H1 (cell line): ENCODE data around the gene PLCXD1. TPM values are rescaled to one million over a fixed set of nuclear protein-coding genes. Genes with fewer than 3 reads are reported as not detected.
A peak's percentile ranks its signal among the peaks of the same experiment; 100 is the strongest.

ENCODE experiments used
- CTCF ChIA-PET: fragments of 300-600 bp; sonication (Branson Sonifier 250); formaldehyde crosslinking; loops from one replicate; lab custom pipeline; 2021; ENCODE audit not compliant: partially characterized antibody; lab: Charles Lee
- POLR2A ChIA-PET: fragments of 300-600 bp; sonication (Branson Sonifier 250); formaldehyde crosslinking; loops from one replicate; lab custom pipeline; 2021; ENCODE audit warnings: inconsistent platforms; ENCODE audit not compliant: partially characterized antibody; lab: Charles Lee
- DNase-seq, 2 experiments: peaks; one replicate each; pipeline versions ENCODE4 v3.0.0 to v3.0.0-alpha.2; 2010 to 2022; ENCODE audit warnings: low spot score in 2 of 2, low read depth in 1 of 2, mixed read lengths in 1 of 2
- FAIRE-seq: peaks from 2 replicates; lab custom pipeline; 2011; peaks lifted over from hg19 to GRCh38; lab: Jason Lieb, UNC
- H2AFZ ChIP-seq: 2 replicates; pipeline ENCODE4 v1.8.1; 2012; ENCODE audit warnings: low read length, inconsistent platforms
- H2AK5ac ChIP-seq: 2 replicates; pipeline ENCODE4 v1.6.1; 2013; ENCODE audit warnings: low read depth, low read length
- H2BK120ac ChIP-seq: replicated peaks from 2 replicates; pipeline ENCODE3; 2013; ENCODE audit warnings: low read depth, low read length, inconsistent platforms
- H2BK12ac ChIP-seq: 2 replicates; pipeline ENCODE4 v1.6.1; 2013; ENCODE audit warnings: low read depth, low read length
- H2BK15ac ChIP-seq: 2 replicates; pipeline ENCODE4 v1.6.1; 2013; ENCODE audit warnings: low read length
- H2BK20ac ChIP-seq: 2 replicates; pipeline ENCODE4 v1.6.1; 2013; ENCODE audit warnings: low read length
- H2BK5ac ChIP-seq: 2 replicates; pipeline ENCODE4 v1.6.1; 2013; ENCODE audit warnings: low read depth, low read length
- H3K14ac ChIP-seq: 2 replicates; pipeline ENCODE4 v1.6.1; 2013; ENCODE audit warnings: inconsistent platforms; ENCODE audit not compliant: insufficient read length
- H3K18ac ChIP-seq: 2 replicates; pipeline ENCODE4 v1.6.1; 2013; ENCODE audit warnings: low read length; ENCODE audit errors: extremely low read depth
- H3K23ac ChIP-seq: 2 replicates; pipeline ENCODE4 v1.6.1; 2013; ENCODE audit warnings: inconsistent platforms; ENCODE audit not compliant: insufficient read length
- H3K23me2 ChIP-seq: 2 replicates; pipeline ENCODE4 v1.6.1; 2013; ENCODE audit warnings: low read depth, low read length
- H3K27ac ChIP-seq: 2 replicates; pipeline ENCODE4 v1.6.1; 2011; ENCODE audit warnings: low read depth, low read length, inconsistent platforms
- H3K27me3 ChIP-seq, 4 experiments: replicated peaks in 1 of 4; 1 replicate in 1 of 4; 2 replicates in 3 of 4; pipeline versions ENCODE4 v1.6.1 to v1.8.1; 2011 to 2013; ENCODE audit warnings: low read length in 3 of 4, mild to moderate bottlenecking in 3 of 4, inconsistent platforms in 2 of 4, mixed read lengths in 2 of 4, moderate library complexity in 1 of 4; ENCODE audit not compliant: control insufficient read depth in 3 of 4, insufficient read depth in 3 of 4; ENCODE audit errors: extremely low read depth in 1 of 4
- H3K36me3 ChIP-seq, 4 experiments: 2 replicates each; pipeline versions ENCODE4 v1.6.1 to v1.8.1; 2011 to 2013; ENCODE audit warnings: mild to moderate bottlenecking in 4 of 4, low read length in 3 of 4, moderate library complexity in 2 of 4, control low read depth in 1 of 4, inconsistent platforms in 1 of 4; ENCODE audit not compliant: insufficient read depth in 4 of 4, control insufficient read depth in 2 of 4
- H3K4ac ChIP-seq: replicated peaks from 2 replicates; pipeline ENCODE3; 2013; ENCODE audit warnings: low read length, low read depth, mixed read lengths, inconsistent platforms; ENCODE audit not compliant: insufficient read length
- H3K4me1 ChIP-seq, 4 experiments: replicated peaks in 1 of 4; 1 replicate in 1 of 4; 2 replicates in 3 of 4; pipeline versions ENCODE4 v1.6.1 to v1.8.1; 2011 to 2013; ENCODE audit warnings: low read length in 3 of 4, inconsistent platforms in 2 of 4, mixed read lengths in 1 of 4; ENCODE audit not compliant: insufficient read depth in 4 of 4, control insufficient read depth in 3 of 4
- H3K4me2 ChIP-seq, 2 experiments: 2 replicates each; pipeline versions ENCODE4 v1.6.1 to v1.8.1; 2011 to 2013; ENCODE audit warnings: low read depth in 2 of 2, low read length in 2 of 2, control low read depth in 1 of 2, inconsistent platforms in 1 of 2, mild to moderate bottlenecking in 1 of 2; ENCODE audit not compliant: insufficient read depth in 1 of 2
- H3K4me3 ChIP-seq, 4 experiments: fragments of 200-600, 300-600 bp in 1 of 4; sonication (generic), shearing (Covaris generic), sonication (Bioruptor Twin) in 1 of 4; 2 replicates each; pipeline versions ENCODE4 v1.5.1 to v1.8.1; 2011 to 2016; ENCODE audit warnings: low read length in 4 of 4, low read depth in 3 of 4, control low read depth in 2 of 4, inconsistent platforms in 2 of 4, mild to moderate bottlenecking in 2 of 4, mixed read lengths in 1 of 4, moderate library complexity in 1 of 4; ENCODE audit not compliant: insufficient read depth in 2 of 4; ENCODE audit errors: extremely low read depth in 1 of 4
- H3K56ac ChIP-seq: replicated peaks from 2 replicates; pipeline ENCODE3; 2013; ENCODE audit warnings: low read depth, mild to moderate bottlenecking, mixed read lengths, low read length, inconsistent platforms; ENCODE audit not compliant: insufficient read length
- H3K79me1 ChIP-seq: 2 replicates; pipeline ENCODE4 v1.6.1; 2013; ENCODE audit warnings: low read depth, low read length, control low read depth
- H3K79me2 ChIP-seq, 2 experiments: 2 replicates each; pipeline versions ENCODE4 v1.6.1 to v1.8.1; 2012 to 2013; ENCODE audit warnings: low read length in 2 of 2, mild to moderate bottlenecking in 2 of 2, inconsistent platforms in 1 of 2; ENCODE audit not compliant: insufficient read depth in 2 of 2, control insufficient read depth in 1 of 2
- H3K9ac ChIP-seq, 4 experiments: replicated peaks in 1 of 4; 1 replicate in 1 of 4; 2 replicates in 3 of 4; pipeline versions ENCODE4 v1.6.1 to v1.8.1; 2011 to 2013; ENCODE audit warnings: low read depth in 3 of 4, low read length in 3 of 4, control low read depth in 2 of 4, mild to moderate bottlenecking in 2 of 4, moderate library complexity in 2 of 4, inconsistent platforms in 1 of 4; ENCODE audit errors: extremely low read depth in 1 of 4
- H3K9me3 ChIP-seq, 2 experiments: 2 replicates each; pipeline versions ENCODE4 v1.6.1 to v1.8.1; 2012 to 2013; ENCODE audit warnings: mild to moderate bottlenecking in 2 of 2, moderate library complexity in 2 of 2, control low read depth in 1 of 2, inconsistent platforms in 1 of 2, low read depth in 1 of 2, low read length in 1 of 2, mixed read lengths in 1 of 2; ENCODE audit not compliant: insufficient read depth in 2 of 2
- H4K20me1 ChIP-seq, 2 experiments: replicated peaks in 1 of 2; 2 replicates each; pipeline versions ENCODE3 to v1.8.1; 2011 to 2013; ENCODE audit warnings: inconsistent platforms in 2 of 2, low read length in 2 of 2, mild to moderate bottlenecking in 1 of 2; ENCODE audit not compliant: insufficient read depth in 2 of 2, control insufficient read depth in 1 of 2
- H4K5ac ChIP-seq: 2 replicates; pipeline ENCODE4 v1.6.1; 2013; ENCODE audit warnings: low read length, low read depth, mixed read lengths, inconsistent platforms; ENCODE audit not compliant: insufficient read length
- H4K8ac ChIP-seq: 2 replicates; pipeline ENCODE4 v1.8.0; 2013; ENCODE audit warnings: mild to moderate bottlenecking, moderate library complexity, low read length, inconsistent platforms; ENCODE audit not compliant: insufficient read depth; ENCODE audit errors: extremely low read depth
- H4K91ac ChIP-seq: replicated peaks from 2 replicates; pipeline ENCODE3; 2013; ENCODE audit warnings: low read length, mixed read lengths, inconsistent platforms; ENCODE audit not compliant: insufficient read length
- ASH2L ChIP-seq: fragments of 200-600, 300-600 bp; sonication (generic); IDR thresholded peaks from one replicate; pipeline ENCODE4 v1.7.1; 2017; ENCODE audit warnings: low read length
- BACH1 ChIP-seq: IDR thresholded peaks from 2 replicates; pipeline ENCODE4 v1.6.1; 2012; ENCODE audit warnings: low read length, improper control_type of control experiment
- CREB1 ChIP-seq: IDR thresholded peaks from 2 replicates; pipeline ENCODE4 v1.6.1; 2012; ENCODE audit warnings: inconsistent platforms
- HDAC6 ChIP-seq: IDR thresholded peaks from one replicate; pipeline ENCODE4 v1.7.1; 2012; ENCODE audit warnings: low read depth, mild to moderate bottlenecking, inconsistent platforms, low read length, moderate library complexity
- JUND ChIP-seq: IDR thresholded peaks from 2 replicates; pipeline ENCODE4 v1.6.1; 2011; ENCODE audit warnings: mild to moderate bottlenecking, improper control_type of control experiment, low read length
- KDM1A ChIP-seq: fragments of 200-600, 300-600 bp; sonication (generic); IDR thresholded peaks from 2 replicates; pipeline ENCODE4 v1.7.1; 2016; ENCODE audit warnings: mild to moderate bottlenecking, low read length, borderline replicate concordance
- KDM5A ChIP-seq: fragments of 200-600 bp; IDR thresholded peaks from 2 replicates; pipeline ENCODE4 v1.7.1; 2012; ENCODE audit warnings: mild to moderate bottlenecking, low read length, inconsistent platforms, mixed read lengths
- PHF8 ChIP-seq: fragments of 200-600 bp; sonication (generic); conservative IDR thresholded peaks from 2 replicates; pipeline ENCODE4 v1.7.1; 2012; ENCODE audit warnings: low read depth, mild to moderate bottlenecking, inconsistent platforms, low read length, moderate library complexity
- RNF2 ChIP-seq: fragments of 200-900, 300-1000 bp; sonication (generic); IDR thresholded peaks from 2 replicates; pipeline ENCODE4 v1.7.1; 2016; ENCODE audit warnings: borderline replicate concordance, low read depth, mild to moderate bottlenecking, antibody characterized with exemption, low read length; ENCODE audit not compliant: poor library complexity, severe bottlenecking; ENCODE audit errors: missing control alignments
- SIX5 ChIP-seq: IDR thresholded peaks from 2 replicates; pipeline ENCODE4 v1.6.1; 2011; ENCODE audit warnings: mild to moderate bottlenecking, low read depth, low read length
- SP2 ChIP-seq: IDR thresholded peaks from 2 replicates; pipeline ENCODE4 v1.6.1; 2012; ENCODE audit warnings: mild to moderate bottlenecking, low read length, inconsistent platforms
- TAF1 ChIP-seq: IDR thresholded peaks from 2 replicates; pipeline ENCODE4 v1.6.1; 2011; ENCODE audit warnings: mild to moderate bottlenecking, low read depth, low read length
- TBP ChIP-seq: IDR thresholded peaks from 2 replicates; pipeline ENCODE4 v1.6.1; 2011; ENCODE audit warnings: low read depth, low read length, improper control_type of control experiment
- WGBS, 2 experiments: shearing (Covaris generic) in 1 of 2; methylation state at CpG; one replicate each; pipeline versions ENCODE4 v1.1.6 to v1.1.7; 2013 to 2015; ENCODE audit warnings: low lambda C conversion rate in 2 of 2, mixed read lengths in 2 of 2, inconsistent platforms in 1 of 2, low coverage in 1 of 2, missing lambda C conversion rate in 1 of 2; ENCODE audit not compliant: insufficient replicate concordance in 2 of 2, insufficient coverage in 1 of 2, insufficient read length in 1 of 2; ENCODE audit errors: extremely low coverage in 1 of 2, missing lambda C conversion rate in 1 of 2; 5-methylcytosine and 5-hydroxymethylcytosine counted together
- polyA plus RNA-seq, 7 experiments: library from polyadenylated mRNA; depleted of rRNA in 3 of 7; stranded (reverse) in 5 of 7; unstranded in 2 of 7; fragments of >200 nt in 5 of 7; fragments of 200-250 nt in 2 of 7; gene quantifications; 1 replicate in 5 of 7; 2 replicates in 1 of 7; 4 replicates in 1 of 7; pipeline versions ENCODE4 v1.2.1 to v1.2.3, GENCODE V29; 2011 to 2013; ENCODE audit warnings: missing spikeins in 2 of 7, mixed read lengths in 2 of 7
- total RNA-seq: library from RNA; stranded (reverse); fragmentation: NEBNext Ultra II Directional; extraction: Animal tissue kit (Norgen Biotek cat#: 25700); gene quantifications from 2 replicates; pipeline ENCODE4 v1.2.1, GENCODE V29; 2021

The PLCXD1 gene
- total and polyA plus RNA-seq, 2 of the 8 experiments (the other 6 are each of a cell fraction or from before 2014, with no cell fraction given), result 93.6 to 124 TPM

- no peaks in the 10 kb centered on the region for H3K9me3 ChIP-seq
- POLR2A ChIA-PET, result no interaction called here
- FAIRE-seq, result no peak
- H3K56ac ChIP-seq, result peak overlapping the region; percentile 51
- H3K14ac ChIP-seq, result no peak overlapping the region
- H3K27ac ChIP-seq, result no peak overlapping the region; the same call in 1 of the 2 replicates
- no peak overlapping the region for H4K5ac ChIP-seq
- H2AK5ac ChIP-seq, result no peak overlapping the region; the same call in 1 of the 2 replicates
- no peak for TF ChIP-seq CREB1
- no peak for TF ChIP-seq KDM1A
- TF ChIP-seq BACH1, result no peak
- TF ChIP-seq JUND, result no peak
- TF ChIP-seq PHF8, result no peak
- TF ChIP-seq RNF2, result no peak
- no peak for TF ChIP-seq SIX5
- TF ChIP-seq KDM5A, result no peak
- TF ChIP-seq SP2, result no peak
- TF ChIP-seq TAF1, result no peak
- no peak for TF ChIP-seq ASH2L
- no peak for TF ChIP-seq HDAC6
- TF ChIP-seq TBP, result no peak
- DNase-seq, result peak in 1 of 2 experiments; percentile 71
- H3K4me2 ChIP-seq, result peak overlapping the region; percentile 92 to 99
- peak overlapping the region; percentile 24 for H2BK120ac ChIP-seq
- H3K27me3 ChIP-seq, result no peaks in the 10 kb centered on the region
- CTCF ChIA-PET, result no interaction called here
- peak overlapping the region; percentile 39; the same call in 1 of the 2 replicates for H4K8ac ChIP-seq
- H3K4me3 ChIP-seq, result peak overlapping the region in 3 of 4 experiments; percentile 74 to 78 (median 76); a peak in 6 of 8 replicates
- peak overlapping the region; percentile 62 for H3K18ac ChIP-seq
- 0 out of 2 replicates have a peak overlapping the region, but pooled peaks have one; percentile 16 for H2BK15ac ChIP-seq
- H2BK12ac ChIP-seq, result no peak overlapping the region
- peak overlapping the region; percentile 78; the same call in 1 of the 2 replicates for H2BK5ac ChIP-seq
- H4K91ac ChIP-seq, result peak overlapping the region; percentile 91
- H2AFZ ChIP-seq, result no peak overlapping the region
- H3K36me3 ChIP-seq, result peaks cover 0 to 6% (median 0%) of the 10 kb centered on the region in 4 experiments; a peak in 2 of 8 replicates
- peaks cover 0 to 2% of the 10 kb centered on the region in 2 experiments for H4K20me1 ChIP-seq
- 53% methylated on average over 9 of the region's 16 CpGs; no CpG with 5 or more reads in 1 of the 2 experiments for WGBS, 2 experiments
- H3K23ac ChIP-seq, result no peak overlapping the region
- peaks cover 3% of the 10 kb centered on the region for H3K79me1 ChIP-seq
- H3K4me1 ChIP-seq, result peaks cover 0 to 20% (median 12%) of the 10 kb centered on the region in 4 experiments; a peak in 6 of 7 replicates
- H3K9ac ChIP-seq, result no peak overlapping the region
- no peak overlapping the region for H2BK20ac ChIP-seq
- H3K23me2 ChIP-seq, result peaks cover 21% of the 10 kb centered on the region
- H3K4ac ChIP-seq, result no peak overlapping the region
- H3K79me2 ChIP-seq, result peaks cover 6 to 14% of the 10 kb centered on the region in 2 experiments; a peak in 2 of 4 replicates
These were observed 6.2 kb upstream of the PLCXD1 start for GRCh38 chrX:274904-275475.
